PFSK-1 (cell line): ENCODE data around the gene DIP2C.

Source experiments
- FOXP2 ChIP-seq: optimal IDR thresholded peaks from 2 replicates; pipeline ENCODE3; 2011; ENCODE audit warnings: borderline replicate concordance, control low read depth, inconsistent platforms; ENCODE audit not compliant: insufficient read depth; ENCODE audit errors: extremely low read length, extremely low read depth
- POLR2AphosphoS5 ChIP-seq: IDR thresholded peaks from 2 replicates; pipeline ENCODE4 v1.6.1; 2012; ENCODE audit warnings: low read depth, mild to moderate bottlenecking, control low read depth, low read length, moderate library complexity
- REST ChIP-seq, 2 experiments: IDR thresholded peaks; 2 replicates each; pipeline versions ENCODE4 v1.6.1 to v1.8.0; 2011 to 2012; ENCODE audit warnings: low read depth in 2 of 2, low read length in 2 of 2, control low read depth in 1 of 2, inconsistent platforms in 1 of 2, mild to moderate bottlenecking in 1 of 2, moderate library complexity in 1 of 2; ENCODE audit not compliant: insufficient read depth in 1 of 2
- SIN3A ChIP-seq: IDR thresholded peaks from 2 replicates; pipeline ENCODE4 v1.6.1; 2012; ENCODE audit warnings: mild to moderate bottlenecking, low read length, moderate library complexity, borderline replicate concordance; ENCODE audit not compliant: insufficient read depth
- TAF1 ChIP-seq: IDR thresholded peaks from 2 replicates; pipeline ENCODE4 v1.6.1; 2012; ENCODE audit warnings: low read length, control low read depth, borderline replicate concordance; ENCODE audit not compliant: insufficient read depth

The DIP2C gene

GRCh38 chr10:409408-410040 lies 279.9 kb downstream of the DIP2C start:
- TF ChIP-seq TAF1 (no peak), REST (IDR thresholded peaks at IDR 0.05; ENCODE audit: insufficient read depth in 1 of 2, low read depth in 2 of 2, low read length in 2 of 2) (no peak), SIN3A (no peak), POLR2AphosphoS5 (no peak), FOXP2 (no peak)

GRCh38 chr10:408236-408635 lies 281.2 kb downstream of the DIP2C start:
- no peak for TF ChIP-seq TAF1
- no peak for TF ChIP-seq FOXP2
- no peak for TF ChIP-seq POLR2AphosphoS5
- TF ChIP-seq REST (IDR thresholded peaks at IDR 0.05; ENCODE audit: insufficient read depth in 1 of 2, low read depth in 2 of 2, low read length in 2 of 2) = no peak
- no peak for TF ChIP-seq SIN3A

- TF ChIP-seq POLR2AphosphoS5 = no peak
- TF ChIP-seq REST (IDR thresholded peaks at IDR 0.05; ENCODE audit: insufficient read depth in 1 of 2, low read depth in 2 of 2, low read length in 2 of 2) = no peak
- TF ChIP-seq SIN3A = no peak
- no peak for TF ChIP-seq FOXP2
- TF ChIP-seq TAF1 = no peak
Measured at GRCh38 chr10:406976-407375, 282.5 kb downstream of the DIP2C start.

GRCh38 chr10:405648-406047 lies 283.8 kb downstream of the DIP2C start:
- no peak for TF ChIP-seq TAF1
- no peak for TF ChIP-seq REST (IDR thresholded peaks at IDR 0.05; ENCODE audit: insufficient read depth in 1 of 2, low read depth in 2 of 2, low read length in 2 of 2)
- no peak for TF ChIP-seq SIN3A
- no peak for TF ChIP-seq POLR2AphosphoS5

- TF ChIP-seq REST (IDR thresholded peaks at IDR 0.05; ENCODE audit: insufficient read depth in 1 of 2, low read depth in 2 of 2, low read length in 2 of 2) = no peak
Measured at GRCh38 chr10:404991-405390, 284.5 kb downstream of the DIP2C start.
